Measurements from ENCODE around the gene GHDC.

Gene GHDC

GRCh38 chr17:42236760-42237159 is 42.5 kb upstream of the GHDC start:
- H3K36me3 ChIP-seq = no peaks in the 10 kb centered on the region
- no peaks in the 10 kb centered on the region for H3K9me3 ChIP-seq
- no peak for DNase-seq
- intact Hi-C loops (cut with DNase I; ENCODE audit: low total_unique reads) = no loop called here
- peaks cover 0 to 30% (median 1%) of the 10 kb centered on the region in 4 donors for H3K4me1 ChIP-seq
- TF ChIP-seq, protein P1, sequence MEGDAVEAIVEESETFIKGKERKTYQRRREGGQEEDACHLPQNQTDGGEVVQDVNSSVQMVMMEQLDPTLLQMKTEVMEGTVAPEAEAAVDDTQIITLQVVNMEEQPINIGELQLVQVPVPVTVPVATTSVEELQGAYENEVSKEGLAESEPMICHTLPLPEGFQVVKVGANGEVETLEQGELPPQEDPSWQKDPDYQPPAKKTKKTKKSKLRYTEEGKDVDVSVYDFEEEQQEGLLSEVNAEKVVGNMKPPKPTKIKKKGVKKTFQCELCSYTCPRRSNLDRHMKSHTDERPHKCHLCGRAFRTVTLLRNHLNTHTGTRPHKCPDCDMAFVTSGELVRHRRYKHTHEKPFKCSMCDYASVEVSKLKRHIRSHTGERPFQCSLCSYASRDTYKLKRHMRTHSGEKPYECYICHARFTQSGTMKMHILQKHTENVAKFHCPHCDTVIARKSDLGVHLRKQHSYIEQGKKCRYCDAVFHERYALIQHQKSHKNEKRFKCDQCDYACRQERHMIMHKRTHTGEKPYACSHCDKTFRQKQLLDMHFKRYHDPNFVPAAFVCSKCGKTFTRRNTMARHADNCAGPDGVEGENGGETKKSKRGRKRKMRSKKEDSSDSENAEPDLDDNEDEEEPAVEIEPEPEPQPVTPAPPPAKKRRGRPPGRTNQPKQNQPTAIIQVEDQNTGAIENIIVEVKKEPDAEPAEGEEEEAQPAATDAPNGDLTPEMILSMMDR (IDR thresholded peaks at IDR 0.05) = no peak
- no peak overlapping the region for H3K4me3 ChIP-seq
- H3K27me3 ChIP-seq = no peaks in the 10 kb centered on the region
- no peak overlapping the region for H3K27ac ChIP-seq

- Histone ChIP-seq H3K27me3 (no peaks in the 10 kb centered on the region), H3K36me3 (peaks cover 0 to 6% (median 0%) of the 10 kb centered on the region in 3 donors), H3K9me3 (no peaks in the 10 kb centered on the region), H3K4me1 (peaks cover 0 to 23% (median 1%) of the 10 kb centered on the region in 4 donors), H3K27ac (no peak overlapping the region), H3K4me3 (no peak overlapping the region)
- TF ChIP-seq, protein P1 (IDR thresholded peaks at IDR 0.05) = no peak
- DNase-seq = no peak
- intact Hi-C loops (cut with DNase I; ENCODE audit: low total_unique reads) = no loop called here
These were observed 39.7 kb upstream of the GHDC start for GRCh38 chr17:42233994-42234393.

DNA sequence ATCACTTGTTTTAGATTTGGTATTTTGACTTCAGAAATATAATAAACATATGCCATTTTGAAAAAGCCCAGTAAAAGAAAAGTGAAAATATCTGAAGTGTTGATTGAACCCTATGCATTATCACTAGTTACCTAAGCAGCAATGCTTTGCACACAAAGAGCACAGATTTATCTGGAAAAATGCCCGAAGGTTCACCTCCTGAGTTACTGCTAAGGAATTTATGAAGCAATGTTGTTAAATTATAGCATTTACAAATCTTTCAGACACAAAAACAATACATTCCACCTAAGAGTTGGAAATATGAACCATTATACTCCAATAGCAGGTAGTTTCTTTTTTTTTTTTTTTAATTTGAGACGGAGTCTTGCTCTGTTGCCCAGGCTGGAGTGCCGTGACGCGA is 38.9 kb upstream of the GHDC start:
- H3K4me1 ChIP-seq = peaks cover 0 to 28% (median 2%) of the 10 kb centered on the region in 4 donors
- intact Hi-C loops (cut with DNase I; ENCODE audit: low total_unique reads) = no loop called here
- no peaks in the 10 kb centered on the region for H3K27me3 ChIP-seq
- no peak overlapping the region for H3K27ac ChIP-seq
- H3K36me3 ChIP-seq = peaks cover 0 to 10% (median 0%) of the 10 kb centered on the region in 3 donors
- H3K9me3 ChIP-seq = no peaks in the 10 kb centered on the region
- no peak overlapping the region for H3K4me3 ChIP-seq
- TF ChIP-seq, protein P1 (IDR thresholded peaks at IDR 0.05) = no peak
- DNase-seq = no peak

- Histone ChIP-seq H3K27me3 (no peaks in the 10 kb centered on the region), H3K36me3 (peaks cover 0 to 27% (median 10%) of the 10 kb centered on the region in 3 donors), H3K4me1 (peaks cover 0 to 37% (median 11%) of the 10 kb centered on the region in 4 donors), H3K9me3 (no peaks in the 10 kb centered on the region), H3K27ac (no peak overlapping the region), H3K4me3 (no peak overlapping the region)
- TF ChIP-seq, protein P1 (IDR thresholded peaks at IDR 0.05) = no peak
- intact Hi-C loops (cut with DNase I; ENCODE audit: low total_unique reads) = no loop called here
- no peak for DNase-seq
These were observed 35.9 kb upstream of the GHDC start for GRCh38 chr17:42230225-42230624.

DNA sequence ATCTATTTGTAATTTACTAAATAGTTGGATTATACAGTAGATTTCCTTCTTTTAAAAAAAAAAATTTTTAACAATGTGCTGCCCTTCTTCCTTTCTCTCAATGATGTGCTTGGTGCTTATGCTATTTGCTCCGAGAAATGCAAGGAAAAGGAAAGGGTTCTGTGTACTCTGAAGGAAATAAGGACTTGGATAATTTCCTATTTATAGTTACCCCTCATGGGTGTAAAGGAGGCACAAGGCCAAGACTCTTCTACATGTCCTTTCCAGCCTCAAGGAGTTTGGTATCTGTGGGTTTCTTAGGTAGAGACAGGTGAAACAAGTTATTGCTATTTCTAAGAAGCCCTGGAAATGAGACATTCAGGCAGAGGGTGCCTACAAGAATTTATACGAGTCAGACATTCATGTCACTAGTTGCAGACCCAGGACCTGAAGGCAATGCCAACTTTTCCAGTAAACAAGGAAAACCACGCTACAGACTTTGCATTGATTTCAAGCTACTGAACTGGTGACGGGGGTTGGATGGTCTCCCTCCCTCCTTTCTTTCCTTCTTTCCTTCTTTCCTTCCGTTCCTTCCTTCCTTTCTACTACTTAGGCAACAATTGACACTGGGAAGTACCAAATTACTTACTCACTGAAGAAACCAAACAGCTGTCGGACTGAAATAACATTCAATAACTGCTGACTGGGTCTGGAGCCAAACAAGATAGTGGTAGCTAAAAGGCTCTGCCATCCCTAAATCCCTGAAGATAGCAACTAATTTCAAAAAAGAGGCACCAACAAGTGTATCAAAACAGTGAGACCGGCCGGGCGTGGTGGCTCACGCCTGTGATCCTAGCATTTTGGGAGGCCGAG is 33.8 kb upstream of the GHDC start:
- no peak for DNase-seq
- H3K36me3 ChIP-seq = peaks cover 20 to 48% (median 22%) of the 10 kb centered on the region in 3 donors
- H3K9me3 ChIP-seq = no peaks in the 10 kb centered on the region
- TF ChIP-seq, protein P1 (IDR thresholded peaks at IDR 0.05) = no peak
- no peak overlapping the region for H3K4me3 ChIP-seq
- no peak overlapping the region for H3K27ac ChIP-seq
- intact Hi-C loops (cut with DNase I; ENCODE audit: low total_unique reads) = no loop called here
- H3K27me3 ChIP-seq = no peaks in the 10 kb centered on the region
- H3K4me1 ChIP-seq = peaks cover 0 to 19% (median 9%) of the 10 kb centered on the region in 4 donors

Measured in tibial artery (tissue), 4 donors.